CD4-positive, alpha-beta T cell (primary cell): ENCODE measurements around the gene BUD13. TPM values are rescaled to one million over a fixed set of nuclear protein-coding genes. Genes with fewer than 3 reads are reported as not detected.
"Not testable (repeated sequence)": the region's sequence is repeated elsewhere in the genome, so short reads cannot be mapped to it uniquely, and the experiment has no call there.

ENCODE experiments used
- ATAC-seq: fragments of 200-7000 bp; cut with Tn5 transposase; one replicate; pipeline ENCODE4 v1.10.0; 2022; ENCODE audit warnings: mild to moderate bottlenecking; ENCODE audit not compliant: poor library complexity
- CTCF ChIA-PET: fragments of 350-600 bp; sonication (Branson Sonifier 250); formaldehyde crosslinking; loops from one replicate; lab custom pipeline; 2021; ENCODE audit warnings: antibody characterized with exemption, inconsistent platforms; lab: Charles Lee
- POLR2A ChIA-PET: fragments of 350-600 bp; sonication (Branson Sonifier 250); formaldehyde crosslinking; loops from one replicate; lab custom pipeline; 2021; ENCODE audit warnings: antibody characterized with exemption, inconsistent platforms; lab: Charles Lee
- DNase-seq, 14 experiments: peaks; one replicate each; pipeline ENCODE4 v3.0.0-alpha.2; 2013 to 2020; ENCODE audit warnings: mixed read lengths in 2 of 14
- H3K27ac ChIP-seq, 2 donors: one replicate each; pipeline versions ENCODE4 v1.5.1 to v1.7.0; 2013; ENCODE audit warnings: low read length in 2 of 2, low read depth in 1 of 2, mild to moderate bottlenecking in 1 of 2
- H3K27me3 ChIP-seq, 2 experiments: 1 replicate in 1 of 2; 2 replicates in 1 of 2; pipeline versions ENCODE4 v1.6.1 to v1.7.0; 2013; ENCODE audit warnings: low read length in 2 of 2, control low read depth in 1 of 2, mild to moderate bottlenecking in 1 of 2, moderate library complexity in 1 of 2; ENCODE audit not compliant: insufficient read depth in 2 of 2, control insufficient read depth in 1 of 2
- H3K36me3 ChIP-seq: one replicate; pipeline ENCODE4 v1.6.1; 2013; ENCODE audit warnings: low read length, control low read depth; ENCODE audit not compliant: insufficient read depth
- H3K4me1 ChIP-seq: one replicate; pipeline ENCODE4 v1.6.1; 2013; ENCODE audit warnings: low read length, control low read depth; ENCODE audit not compliant: insufficient read depth
- H3K4me3 ChIP-seq: one replicate; pipeline ENCODE4 v1.5.1; 2013; ENCODE audit warnings: mild to moderate bottlenecking, low read length, moderate library complexity
- H3K9me3 ChIP-seq, 2 experiments: 1 replicate in 1 of 2; 2 replicates in 1 of 2; pipeline versions ENCODE4 v1.6.1 to v1.7.0; 2013; ENCODE audit warnings: low read length in 2 of 2, mild to moderate bottlenecking in 2 of 2, control low read depth in 1 of 2, moderate library complexity in 1 of 2; ENCODE audit not compliant: control insufficient read depth in 1 of 2, insufficient read depth in 1 of 2
- H3K27ac Mint-ChIP-seq: one replicate; pipeline ENCODE4 v1.8.0; 2020; ENCODE audit warnings: mixed read lengths
- H3K27me3 Mint-ChIP-seq: one replicate; pipeline ENCODE4 v1.8.0; 2021; ENCODE audit warnings: mixed read lengths
- H3K36me3 Mint-ChIP-seq: one replicate; pipeline ENCODE4 v1.8.0; 2021; ENCODE audit warnings: low read depth, mixed read lengths
- H3K4me1 Mint-ChIP-seq: one replicate; pipeline ENCODE4 v1.8.0; 2021; ENCODE audit warnings: low read depth, mixed read lengths
- H3K4me3 Mint-ChIP-seq: one replicate; pipeline ENCODE4 v1.8.0; 2020; ENCODE audit warnings: mild to moderate bottlenecking, mixed read lengths
- H3K9me3 Mint-ChIP-seq: one replicate; pipeline ENCODE4 v1.8.0; 2020; ENCODE audit warnings: mixed read lengths
- CTCF ChIP-seq: fragments of 200-600 bp; IDR thresholded peaks from one replicate; pipeline ENCODE4 v1.8.0; 2022; ENCODE audit warnings: antibody characterized with exemption, mild to moderate bottlenecking
- intact Hi-C, 2 experiments: fragments of 100-400 bp; cut with DNase I in 1 of 2; cut with micrococcal nuclease in 1 of 2; formaldehyde crosslinking; loops; one replicate each; pipeline versions ENCODE4 v1.15.1 to v1.9.0; 2023 to 2025; cut with DNase I, micrococcal nuclease
- total RNA-seq, 174 experiments: library from RNA in 2 of 174; stranded (reverse) in 2 of 174; gene quantifications; one replicate each; pipeline ENCODE4 v1.2.3 and lab custom pipeline; 2021 to 2026

BUD13 gene
- total RNA-seq, 2 experiments from 2014 or later = 9.2 to 10.1 TPM

- intact Hi-C loops = no loop called here
- no peaks in the 10 kb centered on the region for H3K9me3 Mint-ChIP-seq
- ATAC-seq (no peak), DNase-seq (no peak)
- peaks cover 18% of the 10 kb centered on the region for H3K27me3 Mint-ChIP-seq
- ChIA-PET POLR2A (no interaction called here), CTCF (no interaction called here)
- no peaks in the 10 kb centered on the region for H3K9me3 ChIP-seq
- no peaks in the 10 kb centered on the region for H3K4me1 Mint-ChIP-seq
- H3K27ac Mint-ChIP-seq = no peak overlapping the region
- peaks cover 0 to 2% of the 10 kb centered on the region in 2 experiments for H3K27me3 ChIP-seq
- no peak for TF ChIP-seq CTCF
- no peak overlapping the region for H3K4me3 ChIP-seq
- H3K36me3 Mint-ChIP-seq = no peaks in the 10 kb centered on the region
- no peak overlapping the region for H3K27ac ChIP-seq
- no peak overlapping the region for H3K4me3 Mint-ChIP-seq
- H3K4me1 ChIP-seq = no peaks in the 10 kb centered on the region
- H3K36me3 ChIP-seq = no peaks in the 10 kb centered on the region
These were observed 31.2 kb upstream of the BUD13 start for GRCh38 chr11:116804001-116804400.

- intact Hi-C loops, H3K36me3 Mint-ChIP-seq, H3K9me3 Mint-ChIP-seq, H3K9me3 ChIP-seq, H3K27ac Mint-ChIP-seq, ATAC-seq, H3K4me1 ChIP-seq, H3K36me3 ChIP-seq, H3K27ac ChIP-seq, POLR2A ChIA-PET, DNase-seq, H3K4me3 ChIP-seq, CTCF ChIA-PET, H3K4me3 Mint-ChIP-seq, H3K27me3 ChIP-seq, H3K4me1 Mint-ChIP-seq: not testable (repeated sequence)
- peaks cover 17% of the 10 kb centered on the region for H3K27me3 Mint-ChIP-seq
These were observed 28.9 kb upstream of the BUD13 start for GRCh38 chr11:116801662-116802061.

GRCh38 chr11:116800610-116801009, 27.8 kb upstream of the BUD13 start:
- no peak for ATAC-seq
- Histone ChIP-seq H3K4me1 (no peaks in the 10 kb centered on the region), H3K9me3 (no peaks in the 10 kb centered on the region), H3K36me3 (no peaks in the 10 kb centered on the region), H3K27me3 (peaks cover 0 to 2% of the 10 kb centered on the region in 2 experiments), H3K27ac (no peak overlapping the region), H3K4me3 (no peak overlapping the region)
- Mint-ChIP-seq H3K4me3 (no peak overlapping the region), H3K36me3 (no peaks in the 10 kb centered on the region), H3K27me3 (peaks cover 20% of the 10 kb centered on the region), H3K4me1 (no peaks in the 10 kb centered on the region), H3K27ac (no peak overlapping the region), H3K9me3 (no peaks in the 10 kb centered on the region)
- DNase-seq = no peak
- POLR2A ChIA-PET = no interaction called here
- intact Hi-C loops = no loop called here
- TF ChIP-seq CTCF = no peak
- CTCF ChIA-PET = interaction anchor here (2.1 kb wide), 1 partner anchor 9 kb away, joined by 8 read pairs; the partner anchor contains the start of gene APOA5

GRCh38 chr11:116798368-116798767, 25.6 kb upstream of the BUD13 start:
- no peaks in the 10 kb centered on the region for H3K9me3 ChIP-seq
- no peak overlapping the region for H3K27ac ChIP-seq
- ChIA-PET CTCF (interaction anchor here (0.7 kb wide), 1 partner anchor 485 kb away, joined by 3 read pairs; no protein-coding TSS in a partner anchor), POLR2A (no interaction called here)
- no peak overlapping the region for H3K27ac Mint-ChIP-seq
- peaks cover 20% of the 10 kb centered on the region for H3K27me3 Mint-ChIP-seq
- DNase-seq (no peak), ATAC-seq (no peak)
- no peaks in the 10 kb centered on the region for H3K36me3 ChIP-seq
- H3K4me1 ChIP-seq = no peaks in the 10 kb centered on the region
- no peaks in the 10 kb centered on the region for H3K4me1 Mint-ChIP-seq
- no peaks in the 10 kb centered on the region for H3K9me3 Mint-ChIP-seq
- peaks cover 0 to 2% of the 10 kb centered on the region in 2 experiments for H3K27me3 ChIP-seq
- TF ChIP-seq CTCF = no peak
- intact Hi-C loops = no loop called here
- H3K36me3 Mint-ChIP-seq = no peaks in the 10 kb centered on the region
- no peak overlapping the region for H3K4me3 ChIP-seq
- no peak overlapping the region for H3K4me3 Mint-ChIP-seq
